ENCODE measurements around the gene STRA6.

- TF ChIP-seq CTCF (IDR thresholded peaks at IDR 0.05), result no peak
- no peak for TF ChIP-seq POLR2A (IDR thresholded peaks at IDR 0.05)
Measured at GRCh38 chr15:74129586-74130154, 72.9 kb downstream of the STRA6 start.
